GM19324 (cell line): ENCODE results near the gene MCM9.

Experiments
- ATAC-seq: cut with Tn5 transposase; IDR thresholded peaks from one replicate; pipeline ENCODE4 v1.9.1; 2021; ENCODE audit warnings: mild to moderate bottlenecking, moderate library complexity; ENCODE audit not compliant: unreplicated experiment, low FRiP score

MCM9 gene

GRCh38 chr6:118933855-118934460 lies 1.0 kb downstream of the MCM9 start:
- no peak for ATAC-seq

- no peak for ATAC-seq
Observed at GRCh38 chr6:118932421-118932820, 2.5 kb downstream of the MCM9 start.

DNA sequence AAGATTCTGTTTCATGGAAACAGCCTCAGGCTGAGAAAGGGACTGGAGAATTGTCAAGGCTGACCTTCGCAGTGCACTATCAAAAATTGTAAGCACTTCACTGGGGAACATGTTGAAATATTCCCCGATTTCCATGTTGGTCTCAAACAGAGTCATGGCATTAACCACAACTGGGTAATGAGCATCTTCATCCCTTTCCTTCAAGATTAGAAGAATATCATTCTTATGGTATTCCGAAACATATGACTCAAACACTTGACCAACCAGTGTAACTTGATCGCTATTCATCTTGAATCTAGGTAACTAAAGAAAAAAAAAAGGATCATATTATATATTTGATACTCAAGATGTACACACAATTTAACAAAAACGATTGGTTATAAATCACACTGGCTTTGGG lies 3.5 kb downstream of the MCM9 start:
- ATAC-seq, result no peak

DNA sequence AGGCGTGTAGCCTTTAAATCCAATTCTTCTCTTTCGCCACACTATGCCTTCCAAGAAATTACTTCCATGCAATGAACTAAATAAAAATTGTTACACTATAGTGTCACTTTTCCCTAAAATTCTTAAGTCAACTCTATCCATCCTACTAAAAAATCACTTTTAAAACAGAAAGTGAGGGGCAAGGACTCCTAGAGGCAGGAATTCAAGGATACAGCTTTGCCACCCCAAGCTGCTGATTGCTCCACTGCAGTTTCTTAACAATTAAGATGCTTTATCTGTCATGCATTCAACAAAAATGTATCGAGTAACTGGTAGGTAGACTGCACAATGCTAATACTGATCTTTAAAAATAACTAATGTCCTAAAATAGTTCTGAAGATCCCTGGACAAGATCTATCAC lies 4.3 kb downstream of the MCM9 start:
- ATAC-seq, result no peak

DNA sequence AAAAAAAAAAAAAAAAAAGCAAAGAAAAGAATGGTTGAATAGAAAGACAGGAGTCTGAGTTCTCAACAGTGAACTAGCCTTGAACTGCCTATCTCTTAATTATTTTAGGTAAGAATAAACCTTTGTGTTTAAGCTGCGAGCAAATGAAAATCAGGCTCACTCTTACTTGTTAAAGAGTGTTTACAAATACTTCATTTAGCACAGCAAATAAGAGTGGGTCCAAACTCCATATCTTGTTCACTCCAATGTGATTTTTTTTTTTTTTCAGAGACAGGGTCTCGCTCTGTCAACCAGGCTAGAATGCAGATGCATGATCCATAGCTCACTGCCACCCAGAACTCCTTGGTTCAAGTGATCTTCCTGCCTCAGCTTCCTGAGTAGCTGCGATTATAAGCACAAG lies 11.9 kb downstream of the MCM9 start:
- ATAC-seq, result no peak

DNA sequence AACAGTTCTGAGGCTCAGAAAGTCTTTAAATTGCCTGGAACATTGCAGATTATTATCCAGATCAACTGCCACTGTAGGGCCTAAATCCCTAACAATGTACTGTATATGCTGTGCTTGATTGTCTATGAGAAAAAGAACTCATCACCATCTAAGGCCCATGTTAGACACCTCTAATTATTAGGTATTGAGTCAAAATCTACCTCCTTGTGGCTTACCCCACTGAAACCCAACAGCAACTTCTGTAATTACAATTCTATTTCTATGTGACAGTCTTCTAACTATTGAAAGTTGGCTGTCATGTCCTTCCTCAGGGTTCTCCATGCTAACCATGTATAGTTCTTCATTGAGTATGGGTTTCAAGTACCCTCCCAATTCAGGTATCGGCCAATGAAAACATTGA lies 13.9 kb downstream of the MCM9 start:
- no peak for ATAC-seq

DNA sequence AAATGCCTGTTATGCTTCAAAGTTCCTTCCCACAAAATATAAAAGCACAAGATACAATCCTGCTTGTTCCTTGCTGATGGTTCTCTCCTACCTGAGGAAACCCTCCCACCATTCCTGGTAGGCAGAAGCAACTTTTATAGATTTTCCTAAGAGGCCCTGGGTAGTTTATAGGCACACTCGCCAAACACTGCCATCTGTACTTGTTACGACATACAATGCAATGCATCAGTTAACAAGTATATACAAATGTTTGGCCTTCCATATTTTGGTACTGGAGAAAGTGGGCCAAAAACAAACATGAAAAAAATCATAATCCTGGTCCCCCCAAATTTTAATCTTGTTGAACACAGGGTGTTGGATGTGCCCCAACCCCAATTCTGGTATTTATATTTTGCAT lies 16.6 kb downstream of the MCM9 start:
- no peak for ATAC-seq

GRCh38 chr6:118917546-118918328 lies 17.2 kb downstream of the MCM9 start:
- ATAC-seq, result no peak

GRCh38 chr6:118914598-118914997 lies 20.4 kb downstream of the MCM9 start:
- no peak for ATAC-seq

- no peak for ATAC-seq
Observed at GRCh38 chr6:118913161-118913560, 21.8 kb downstream of the MCM9 start.

GRCh38 chr6:118912646-118913045 lies 22.3 kb downstream of the MCM9 start:
- no peak for ATAC-seq

DNA sequence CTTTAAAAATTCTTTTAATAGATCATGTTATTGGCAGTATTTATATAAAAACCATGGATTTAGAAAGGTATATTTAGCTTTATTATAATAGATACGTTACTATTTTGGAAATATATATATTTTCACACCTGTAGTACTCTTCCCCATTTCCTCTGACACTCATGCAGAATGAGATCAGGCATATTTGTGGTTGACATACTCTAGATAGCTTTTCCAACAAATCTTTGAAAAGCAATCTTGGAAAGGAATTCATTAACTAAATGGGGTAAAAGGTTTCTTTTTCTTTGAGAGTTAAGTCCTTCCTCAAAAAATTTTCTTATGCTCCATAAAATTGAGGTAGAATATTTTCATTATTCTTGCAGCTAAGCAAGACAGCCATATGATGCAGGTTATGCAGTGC lies 26.5 kb downstream of the MCM9 start:
- no peak for ATAC-seq

GRCh38 chr6:118905851-118906250 lies 29.1 kb downstream of the MCM9 start:
- no peak for ATAC-seq

- ATAC-seq, result no peak
Observed at GRCh38 chr6:118905084-118905483, 29.9 kb downstream of the MCM9 start.

GRCh38 chr6:118903691-118904090 lies 31.3 kb downstream of the MCM9 start:
- ATAC-seq, result no peak

- ATAC-seq, result no peak
Observed at GRCh38 chr6:118903138-118903537, 31.8 kb downstream of the MCM9 start.

GRCh38 chr6:118902726-118903125 lies 32.2 kb downstream of the MCM9 start:
- ATAC-seq, result no peak

- ATAC-seq, result no peak
Observed at GRCh38 chr6:118899948-118900347, 35.0 kb downstream of the MCM9 start.

GRCh38 chr6:118897386-118897785 lies 37.6 kb downstream of the MCM9 start:
- no peak for ATAC-seq

GRCh38 chr6:118896339-118897136 lies 38.4 kb downstream of the MCM9 start:
- no peak for ATAC-seq

DNA sequence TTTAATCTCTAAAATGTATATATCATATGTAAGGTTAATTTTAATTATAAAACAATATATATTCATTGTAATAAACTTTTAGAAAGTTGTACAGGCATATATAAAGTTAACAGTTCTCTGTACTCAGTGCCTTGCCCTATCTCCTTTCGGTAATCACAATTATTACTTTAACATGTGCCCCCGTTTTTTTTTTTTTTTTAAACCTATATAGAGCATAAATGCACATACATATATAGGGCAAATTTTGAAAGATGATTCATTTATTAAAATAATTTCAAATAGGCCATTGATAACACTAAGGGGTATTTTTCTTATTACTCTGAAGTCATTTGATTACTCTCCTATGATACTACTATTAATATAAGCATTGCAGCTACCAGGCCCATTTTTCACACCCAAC lies 39.1 kb downstream of the MCM9 start:
- ATAC-seq, result no peak

- ATAC-seq, result no peak
Observed at GRCh38 chr6:118895261-118895560, 39.7 kb downstream of the MCM9 start.
